ENCODE results near the gene CMTM3. TPM values are rescaled to one million over a fixed set of nuclear protein-coding genes. Genes with fewer than 3 reads are reported as not detected.
"Not testable (repeated sequence)": the region's sequence is repeated elsewhere in the genome, so short reads cannot be mapped to it uniquely, and the experiment has no call there.

CMTM3 gene
- total RNA-seq, 6 donors from 2014 or later, result 4.2 to 52.1 (median 23.6) TPM

GRCh38 chr16:66623755-66624154, 19.3 kb downstream of the CMTM3 start:
- H3K36me3 ChIP-seq, result peaks cover 0 to 23% (median 15%) of the 10 kb centered on the region in 4 donors
- TF ChIP-seq POLR2A (IDR thresholded peaks at IDR 0.05), result no peak
- no peak for TF ChIP-seq CTCF (IDR thresholded peaks at IDR 0.05)
- no peak for TF ChIP-seq POLR2AphosphoS5 (IDR thresholded peaks at IDR 0.05)
- no peak for TF ChIP-seq EP300 (IDR thresholded peaks at IDR 0.05)
- H3K9me3 ChIP-seq, result no peaks in the 10 kb centered on the region
- no peak for ATAC-seq (ENCODE audit: low FRiP score in 2 of 2)
- peaks cover 0 to 2% (median 0%) of the 10 kb centered on the region in 4 donors for H3K4me1 ChIP-seq
- 79 to 91% methylated on average over 3 of the region's 3 CpGs for WGBS, 2 donors
- no peak for DNase-seq
- H3K27me3 ChIP-seq, result no peaks in the 10 kb centered on the region
- no peak overlapping the region for H3K4me3 ChIP-seq
- no peak overlapping the region for H3K27ac ChIP-seq

GRCh38 chr16:66627611-66628378, 23.3 kb downstream of the CMTM3 start:
- not testable (repeated sequence) for H3K4me1 ChIP-seq; H3K4me3 ChIP-seq; H3K27me3 ChIP-seq; H3K9me3 ChIP-seq; H3K27ac ChIP-seq; H3K36me3 ChIP-seq; DNase-seq; ATAC-seq (ENCODE audit: low FRiP score in 2 of 2)
- 94 to 96% methylated on average over 17 of the region's 17 CpGs for WGBS, 2 donors

- ATAC-seq (ENCODE audit: low FRiP score in 2 of 2), result no peak
- Histone ChIP-seq H3K36me3 (no peaks in the 10 kb centered on the region), H3K27me3 (no peaks in the 10 kb centered on the region), H3K4me1 (no peaks in the 10 kb centered on the region), H3K4me3 (no peak overlapping the region), H3K9me3 (no peaks in the 10 kb centered on the region), H3K27ac (no peak overlapping the region)
- TF ChIP-seq POLR2AphosphoS5 (IDR thresholded peaks at IDR 0.05) (no peak), EP300 (IDR thresholded peaks at IDR 0.05) (no peak), CTCF (IDR thresholded peaks at IDR 0.05) (no peak), POLR2A (IDR thresholded peaks at IDR 0.05) (no peak)
- WGBS, 2 donors, result 88 to 91% methylated on average over 5 of the region's 5 CpGs
- no peak for DNase-seq
These were observed 25.4 kb downstream of the CMTM3 start for GRCh38 chr16:66629856-66630255.

GRCh38 chr16:66630561-66631260, 26.2 kb downstream of the CMTM3 start:
- not testable (repeated sequence) for H3K9me3 ChIP-seq; H3K27me3 ChIP-seq; H3K36me3 ChIP-seq; H3K4me1 ChIP-seq; ATAC-seq (ENCODE audit: low FRiP score in 2 of 2); H3K27ac ChIP-seq; H3K4me3 ChIP-seq; DNase-seq
- 90 to 100% methylated on average over 6 to 7 of the region's 49 CpGs for WGBS, 2 donors

- not testable (repeated sequence) for H3K4me3 ChIP-seq; H3K9me3 ChIP-seq; H3K27me3 ChIP-seq; H3K27ac ChIP-seq; H3K4me1 ChIP-seq; DNase-seq; H3K36me3 ChIP-seq; ATAC-seq (ENCODE audit: low FRiP score in 2 of 2)
- 76 to 89% methylated on average over 4 of the region's 4 CpGs for WGBS, 2 donors
These were observed 27.1 kb downstream of the CMTM3 start for GRCh38 chr16:66631558-66631957.

- Histone ChIP-seq H3K27ac (no peak overlapping the region), H3K4me3 (no peak overlapping the region), H3K36me3 (peaks cover 0 to 8% (median 3%) of the 10 kb centered on the region in 4 donors), H3K4me1 (no peaks in the 10 kb centered on the region), H3K9me3 (no peaks in the 10 kb centered on the region), H3K27me3 (no peaks in the 10 kb centered on the region)
- ATAC-seq (ENCODE audit: low FRiP score in 2 of 2) (no peak), DNase-seq (no peak)
- 95% methylated on average over 4 of the region's 4 CpGs for WGBS, 2 donors
- TF ChIP-seq CTCF (IDR thresholded peaks at IDR 0.05) (no peak), EP300 (IDR thresholded peaks at IDR 0.05) (no peak), POLR2AphosphoS5 (IDR thresholded peaks at IDR 0.05) (no peak), POLR2A (IDR thresholded peaks at IDR 0.05) (no peak)
These were observed 30.2 kb downstream of the CMTM3 start for GRCh38 chr16:66634527-66635196.

Data from upper lobe of left lung (tissue), 6 donors.